Activated naive CD4-positive, alpha-beta T cell treated with anti-CD3 and anti-CD28 coated beads, Interleukin-2, amount 50 U/mL, for 72 hours (primary cell): ENCODE measurements around the gene ATF5. TPM values are rescaled to one million over a fixed set of nuclear protein-coding genes. Genes with fewer than 3 reads are reported as not detected.
"Not testable (repeated sequence)": the region's sequence is repeated elsewhere in the genome, so short reads cannot be mapped to it uniquely, and the experiment has no call there.

Source experiments
- ATAC-seq, 2 donors: fragments of 150-1000 bp; cut with Tn5 transposase; 2 replicates each; pipeline ENCODE4 v1.10.0; 2021; ENCODE audit warnings: mild to moderate bottlenecking in 2 of 2, moderate library complexity in 2 of 2
- DNase-seq, 2 donors: peaks; one replicate each; pipeline ENCODE4 v3.0.0; 2021 to 2022; ENCODE audit warnings: low spot score in 2 of 2
- H3K27ac Mint-ChIP-seq, 2 donors: one replicate each; pipeline ENCODE4 v1.8.0; 2022; ENCODE audit warnings: mild to moderate bottlenecking in 2 of 2, mixed read lengths in 2 of 2
- H3K36me3 Mint-ChIP-seq, 2 donors: one replicate each; pipeline ENCODE4 v1.8.0; 2022; ENCODE audit warnings: mixed read lengths in 2 of 2
- H3K9me3 Mint-ChIP-seq, 2 donors: one replicate each; pipeline ENCODE4 v1.8.0; 2022; ENCODE audit warnings: mixed read lengths in 2 of 2
- total RNA-seq, 2 donors: library from RNA; stranded (reverse); gene quantifications; one replicate each; pipeline ENCODE4 v1.2.3, GENCODE V29; 2022

ATF5 gene
- total RNA-seq, 2 donors from 2014 or later: 7.7 to 13.2 TPM

- peak overlapping the region; percentile 97 to 100 for H3K27ac Mint-ChIP-seq
- H3K36me3 Mint-ChIP-seq: peaks cover 38 to 56% of the 10 kb centered on the region in 2 donors
- DNase-seq (peak; percentile 88 to 91), ATAC-seq (peak; percentile 73 to 88)
- H3K9me3 Mint-ChIP-seq: peaks cover 9 to 15% of the 10 kb centered on the region in 2 donors
These were observed 842 bp downstream of the ATF5 start for GRCh38 chr19:49929611-49930482.

- DNase-seq (no peak), ATAC-seq (no peak)
- peaks cover 34 to 51% of the 10 kb centered on the region in 2 donors for H3K36me3 Mint-ChIP-seq
- peaks cover 9 to 15% of the 10 kb centered on the region in 2 donors for H3K9me3 Mint-ChIP-seq
- H3K27ac Mint-ChIP-seq: peak overlapping the region; percentile 97 to 100
These were observed 1.5 kb downstream of the ATF5 start for GRCh38 chr19:49930483-49931011.

- H3K27ac Mint-ChIP-seq: no peak overlapping the region
- no peak for ATAC-seq
- H3K9me3 Mint-ChIP-seq: peaks cover 9 to 15% of the 10 kb centered on the region in 2 donors
- peaks cover 33 to 50% of the 10 kb centered on the region in 2 donors for H3K36me3 Mint-ChIP-seq
- DNase-seq: no peak
These were observed 2.5 kb downstream of the ATF5 start for GRCh38 chr19:49931293-49932040.

GRCh38 chr19:49932041-49932451 lies 3.0 kb downstream of the ATF5 start:
- ATAC-seq: no peak
- Mint-ChIP-seq H3K27ac (no peak overlapping the region), H3K9me3 (peaks cover 9 to 15% of the 10 kb centered on the region in 2 donors), H3K36me3 (peaks cover 33 to 50% of the 10 kb centered on the region in 2 donors)
- no peak for DNase-seq

- Mint-ChIP-seq H3K36me3 (peaks cover 27 to 44% of the 10 kb centered on the region in 2 donors), H3K27ac (no peak overlapping the region), H3K9me3 (peaks cover 9 to 15% of the 10 kb centered on the region in 2 donors)
- peak in 1 of 2 donors; percentile 34 for ATAC-seq
- peak in 1 of 2 donors; percentile 73 for DNase-seq
These were observed 3.7 kb downstream of the ATF5 start for GRCh38 chr19:49932731-49933131.

- ATAC-seq: no peak
- Mint-ChIP-seq H3K36me3 (peaks cover 20 to 35% of the 10 kb centered on the region in 2 donors), H3K27ac (peak overlapping the region in 1 of 2 donors; percentile 86), H3K9me3 (peaks cover 9 to 15% of the 10 kb centered on the region in 2 donors)
- DNase-seq: no peak
These were observed 4.6 kb downstream of the ATF5 start for GRCh38 chr19:49933643-49934042.

- no peak overlapping the region for H3K27ac Mint-ChIP-seq
- DNase-seq: no peak
- peaks cover 4 to 6% of the 10 kb centered on the region in 2 donors for H3K9me3 Mint-ChIP-seq
- ATAC-seq: no peak
- peaks cover 0 to 8% of the 10 kb centered on the region in 2 donors for H3K36me3 Mint-ChIP-seq
These were observed 7.5 kb downstream of the ATF5 start for GRCh38 chr19:49936549-49936948.

- peak; percentile 77 to 84 for ATAC-seq
- no peak overlapping the region for H3K27ac Mint-ChIP-seq
- no peaks in the 10 kb centered on the region for H3K36me3 Mint-ChIP-seq
- DNase-seq: peak; percentile 79 to 89
- H3K9me3 Mint-ChIP-seq: no peaks in the 10 kb centered on the region
These were observed 8.9 kb downstream of the ATF5 start for GRCh38 chr19:49937750-49938381.

GRCh38 chr19:49938662-49939061 lies 9.7 kb downstream of the ATF5 start:
- Mint-ChIP-seq H3K9me3 (no peaks in the 10 kb centered on the region), H3K36me3 (no peaks in the 10 kb centered on the region), H3K27ac (no peak overlapping the region)
- DNase-seq: no peak
- no peak for ATAC-seq

- ATAC-seq (no peak), DNase-seq (no peak)
- no peaks in the 10 kb centered on the region for H3K36me3 Mint-ChIP-seq
- no peaks in the 10 kb centered on the region for H3K9me3 Mint-ChIP-seq
- no peak overlapping the region for H3K27ac Mint-ChIP-seq
These were observed 10.9 kb downstream of the ATF5 start for GRCh38 chr19:49939721-49940481.

GRCh38 chr19:49940482-49940791 lies 11.4 kb downstream of the ATF5 start:
- no peak for ATAC-seq
- Mint-ChIP-seq H3K9me3 (peaks cover 0 to 4% of the 10 kb centered on the region in 2 donors), H3K36me3 (no peaks in the 10 kb centered on the region), H3K27ac (no peak overlapping the region)
- DNase-seq: no peak

- not testable (repeated sequence) for DNase-seq, H3K27ac Mint-ChIP-seq, H3K36me3 Mint-ChIP-seq, H3K9me3 Mint-ChIP-seq
- ATAC-seq: peak; percentile 94 to 95
These were observed 15.6 kb downstream of the ATF5 start for GRCh38 chr19:49944567-49944966.

GRCh38 chr19:49946415-49946814 lies 17.4 kb downstream of the ATF5 start:
- H3K27ac Mint-ChIP-seq: peak overlapping the region in 1 of 2 donors; percentile 58
- H3K9me3 Mint-ChIP-seq: peaks cover 0 to 4% of the 10 kb centered on the region in 2 donors
- DNase-seq (no peak), ATAC-seq (no peak)
- H3K36me3 Mint-ChIP-seq: no peaks in the 10 kb centered on the region

GRCh38 chr19:49949742-49950589 lies 21.0 kb downstream of the ATF5 start:
- DNase-seq (no peak), ATAC-seq (no peak)
- H3K9me3 Mint-ChIP-seq: peaks cover 0 to 4% of the 10 kb centered on the region in 2 donors
- no peaks in the 10 kb centered on the region for H3K36me3 Mint-ChIP-seq
- H3K27ac Mint-ChIP-seq: peak overlapping the region in 1 of 2 donors; percentile 36

GRCh38 chr19:49950590-49950948 lies 21.6 kb downstream of the ATF5 start:
- ATAC-seq (no peak), DNase-seq (no peak)
- Mint-ChIP-seq H3K36me3 (no peaks in the 10 kb centered on the region), H3K9me3 (no peaks in the 10 kb centered on the region), H3K27ac (no peak overlapping the region)
